G401.6 (cell line): ENCODE measurements around the gene FGR.

ENCODE experiments used
- FAIRE-seq: peaks from 2 replicates; lab custom pipeline; 2012; peaks lifted over from hg19 to GRCh38; lab: Jason Lieb, UNC

Gene FGR

GRCh38 chr1:27566462-27567145 is 68.4 kb downstream of the FGR start:
- no peak for FAIRE-seq

GRCh38 chr1:27564710-27565649 is 70.0 kb downstream of the FGR start:
- FAIRE-seq: no peak

GRCh38 chr1:27563591-27564471 is 71.2 kb downstream of the FGR start:
- FAIRE-seq: no peak

- FAIRE-seq: no peak
Measured at GRCh38 chr1:27563341-27563590, 71.7 kb downstream of the FGR start.

- no peak for FAIRE-seq
Measured at GRCh38 chr1:27562534-27563340, 72.2 kb downstream of the FGR start.
